ENCODE measurements around the gene FN3K. TPM values are rescaled to one million over a fixed set of nuclear protein-coding genes. Genes with fewer than 3 reads are reported as not detected.

FN3K gene
- total RNA-seq, 1 donor = 2.8 TPM

DNA sequence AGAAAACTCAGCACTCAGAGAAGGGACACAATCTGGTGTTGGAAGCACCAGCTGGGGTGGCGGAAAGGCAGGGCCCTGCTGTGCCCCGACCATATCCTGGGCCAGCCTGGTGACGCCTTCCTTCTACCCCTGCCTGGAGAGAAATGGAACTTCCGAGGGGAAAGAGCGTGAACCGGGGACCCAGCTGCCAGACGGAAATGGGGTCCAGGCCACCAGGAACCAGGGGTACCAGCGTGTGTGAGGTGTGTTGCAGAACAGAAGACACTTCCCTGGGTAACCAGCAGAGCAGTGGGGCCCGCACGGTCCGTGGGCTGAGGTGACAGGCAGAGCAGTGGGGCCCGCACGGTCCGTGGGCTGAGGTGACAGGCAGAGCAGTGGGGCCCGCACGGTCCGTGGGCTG lies 43.7 kb upstream of the FN3K start:
- TF ChIP-seq, protein P1, sequence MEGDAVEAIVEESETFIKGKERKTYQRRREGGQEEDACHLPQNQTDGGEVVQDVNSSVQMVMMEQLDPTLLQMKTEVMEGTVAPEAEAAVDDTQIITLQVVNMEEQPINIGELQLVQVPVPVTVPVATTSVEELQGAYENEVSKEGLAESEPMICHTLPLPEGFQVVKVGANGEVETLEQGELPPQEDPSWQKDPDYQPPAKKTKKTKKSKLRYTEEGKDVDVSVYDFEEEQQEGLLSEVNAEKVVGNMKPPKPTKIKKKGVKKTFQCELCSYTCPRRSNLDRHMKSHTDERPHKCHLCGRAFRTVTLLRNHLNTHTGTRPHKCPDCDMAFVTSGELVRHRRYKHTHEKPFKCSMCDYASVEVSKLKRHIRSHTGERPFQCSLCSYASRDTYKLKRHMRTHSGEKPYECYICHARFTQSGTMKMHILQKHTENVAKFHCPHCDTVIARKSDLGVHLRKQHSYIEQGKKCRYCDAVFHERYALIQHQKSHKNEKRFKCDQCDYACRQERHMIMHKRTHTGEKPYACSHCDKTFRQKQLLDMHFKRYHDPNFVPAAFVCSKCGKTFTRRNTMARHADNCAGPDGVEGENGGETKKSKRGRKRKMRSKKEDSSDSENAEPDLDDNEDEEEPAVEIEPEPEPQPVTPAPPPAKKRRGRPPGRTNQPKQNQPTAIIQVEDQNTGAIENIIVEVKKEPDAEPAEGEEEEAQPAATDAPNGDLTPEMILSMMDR (IDR thresholded peaks at IDR 0.05; ENCODE audit: insufficient read depth, low read length) = no peak
- no peak overlapping the region for H3K4me3 ChIP-seq (ENCODE audit: low read depth, low read length)
- DNase-seq (ENCODE audit: low read depth) = no peak

DNA sequence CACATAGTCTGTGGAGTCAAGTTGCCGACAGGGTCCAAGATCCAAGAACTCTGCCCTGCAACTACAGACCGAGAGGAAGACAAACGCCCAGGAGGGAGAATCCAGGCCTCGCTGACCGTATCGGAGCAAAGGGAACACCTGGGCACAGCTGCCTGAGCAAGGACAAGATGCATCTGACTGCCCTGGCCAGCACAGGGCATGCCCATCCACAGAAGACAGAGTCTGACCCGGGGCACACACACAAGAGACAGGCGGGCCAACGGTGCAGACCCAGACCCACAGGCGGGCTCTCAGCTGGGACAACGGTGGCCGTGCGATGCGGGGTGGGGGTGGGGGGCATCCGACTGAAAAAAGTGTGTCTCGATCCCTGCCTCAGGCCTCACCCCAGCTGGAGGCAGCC lies 43.1 kb upstream of the FN3K start:
- H3K4me3 ChIP-seq (ENCODE audit: low read depth, low read length) = no peak overlapping the region
- DNase-seq (ENCODE audit: low read depth) = no peak
- TF ChIP-seq, protein P1 (IDR thresholded peaks at IDR 0.05; ENCODE audit: insufficient read depth, low read length) = no peak

DNA sequence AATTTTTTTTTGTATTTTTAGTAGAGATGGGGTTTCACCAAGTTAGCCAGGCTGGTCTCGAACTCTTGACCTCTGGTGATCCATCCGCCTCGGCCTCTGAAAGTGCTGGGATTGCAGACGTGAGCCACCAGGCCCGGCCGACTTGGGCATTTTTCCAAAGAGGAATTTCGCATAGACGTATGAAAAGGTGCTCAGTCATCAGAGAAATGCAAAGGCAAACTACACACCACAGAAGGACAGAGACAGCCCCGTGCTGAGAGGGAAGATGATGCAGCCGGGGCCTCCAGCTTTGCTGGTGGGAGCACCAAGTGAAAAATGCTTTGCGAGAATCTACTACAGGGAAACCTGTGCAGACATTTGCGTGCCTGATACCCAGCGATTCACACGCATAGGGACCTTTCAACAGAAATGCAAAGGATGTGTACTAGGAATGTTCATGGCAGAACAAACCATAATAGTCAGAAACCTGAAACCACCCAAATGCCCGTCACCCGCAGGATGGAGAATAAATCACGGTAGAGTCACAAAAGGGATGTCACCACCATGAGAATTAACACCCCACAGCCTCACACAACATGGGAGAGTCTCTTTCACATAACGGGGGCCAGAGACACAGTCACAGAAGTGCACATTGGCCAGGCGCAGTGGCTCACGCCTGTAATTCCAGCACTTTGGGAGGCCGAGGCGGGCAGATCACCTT lies 42.1 kb upstream of the FN3K start:
- H3K4me3 ChIP-seq (ENCODE audit: low read depth, low read length) = no peak overlapping the region
- DNase-seq (ENCODE audit: low read depth) = no peak
- TF ChIP-seq, protein P1 (IDR thresholded peaks at IDR 0.05; ENCODE audit: insufficient read depth, low read length) = no peak

DNA sequence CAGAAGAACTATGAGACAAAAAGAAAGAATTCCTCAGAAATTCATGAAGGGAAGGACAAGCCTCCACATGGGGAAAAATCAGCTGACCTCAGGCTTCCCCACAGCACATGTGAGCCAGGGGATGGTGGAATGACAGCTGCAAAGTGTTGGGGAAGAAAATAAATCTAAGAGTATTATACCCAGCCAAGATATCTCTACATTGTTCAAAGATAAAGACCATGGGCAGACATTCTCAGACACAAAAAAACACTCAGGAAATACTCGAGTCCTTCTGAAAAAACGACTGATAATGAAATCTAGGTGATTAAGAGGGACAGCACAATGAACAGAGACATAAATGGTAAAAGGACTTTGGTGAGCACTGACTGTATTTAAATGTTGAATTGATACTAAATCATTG lies 40.8 kb upstream of the FN3K start:
- DNase-seq (ENCODE audit: low read depth) = no peak
- no peak overlapping the region for H3K4me3 ChIP-seq (ENCODE audit: low read depth, low read length)
- TF ChIP-seq, protein P1 (IDR thresholded peaks at IDR 0.05; ENCODE audit: insufficient read depth, low read length) = no peak

DNA sequence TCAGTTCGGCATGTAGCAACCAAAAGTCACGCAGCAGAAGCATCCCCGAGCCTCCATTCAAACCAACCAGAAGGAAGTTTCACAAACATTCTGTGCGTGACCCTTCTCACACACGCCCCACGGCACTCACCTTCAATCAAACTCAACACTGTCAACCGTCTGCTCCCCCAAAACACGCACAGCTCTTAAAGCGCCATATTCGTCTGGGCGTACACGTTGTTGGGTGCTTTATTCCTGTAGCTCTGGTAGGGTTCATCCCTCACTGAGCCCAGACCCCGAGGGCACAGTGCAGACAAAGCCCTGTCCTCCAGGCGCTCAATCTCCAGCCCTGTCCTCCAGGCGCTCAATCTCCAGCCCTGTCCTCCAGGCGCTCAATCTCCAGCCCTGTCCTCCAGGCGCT lies 39.2 kb upstream of the FN3K start:
- DNase-seq (ENCODE audit: low read depth) = no peak
- TF ChIP-seq, protein P1 (IDR thresholded peaks at IDR 0.05; ENCODE audit: insufficient read depth, low read length) = no peak
- no peak overlapping the region for H3K4me3 ChIP-seq (ENCODE audit: low read depth, low read length)

DNA sequence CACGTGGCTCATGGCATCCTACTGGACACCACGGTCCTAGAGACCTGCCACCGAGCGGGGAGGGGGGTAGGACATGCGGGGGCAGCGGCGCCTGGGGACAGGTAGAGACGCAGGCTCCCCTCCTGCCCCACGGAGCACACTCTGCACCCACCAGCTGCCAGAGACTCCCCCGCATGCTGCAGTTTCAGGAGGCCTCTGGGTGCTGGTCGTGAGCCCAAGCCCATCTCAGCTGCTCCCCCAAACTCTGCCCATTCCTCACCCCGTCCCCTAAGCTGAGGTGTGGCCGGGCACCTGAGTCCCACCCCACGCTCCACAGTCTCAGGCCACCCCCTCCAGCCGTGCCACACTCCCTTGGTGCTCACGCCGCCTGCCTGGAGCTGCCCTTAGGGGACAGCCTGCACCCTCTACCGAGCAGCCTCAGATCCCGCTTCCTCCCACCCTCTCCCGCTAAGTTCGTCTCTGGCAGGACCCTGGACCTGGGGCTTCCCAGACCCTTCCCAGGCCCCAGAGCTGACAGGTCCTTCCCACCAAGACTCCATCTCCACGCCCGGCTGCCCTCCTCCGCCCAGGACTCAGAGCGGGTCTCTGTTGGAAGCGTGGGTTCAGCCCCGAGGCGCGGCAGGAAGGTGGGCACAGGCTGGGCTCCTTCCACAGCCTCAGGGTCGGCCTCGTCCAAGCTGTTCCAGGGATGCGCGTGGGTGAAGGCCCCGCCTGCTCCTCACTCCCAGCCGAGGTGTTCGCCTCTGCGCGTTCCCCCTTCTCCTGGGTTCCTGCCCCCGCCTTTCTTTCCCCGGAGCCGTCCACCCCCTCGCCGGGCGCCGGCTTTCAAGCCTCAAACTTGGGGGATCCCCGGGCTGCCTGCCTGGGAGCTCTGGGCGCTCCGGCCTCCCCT lies 38.3 kb upstream of the FN3K start:
- TF ChIP-seq, protein P1 (IDR thresholded peaks at IDR 0.05; ENCODE audit: insufficient read depth, low read length) = no peak
- DNase-seq (ENCODE audit: low read depth) = no peak
- peak overlapping the region; percentile 76 for H3K4me3 ChIP-seq (ENCODE audit: low read depth, low read length)

Measured in fibroblast of the aortic adventitia (primary cell).